GM19452 (cell line): ENCODE data around the gene C17orf67.

Experiments used
- ATAC-seq: cut with Tn5 transposase; IDR thresholded peaks from one replicate; pipeline ENCODE4 v1.9.1; 2021; ENCODE audit not compliant: unreplicated experiment

C17orf67 gene, protein sequence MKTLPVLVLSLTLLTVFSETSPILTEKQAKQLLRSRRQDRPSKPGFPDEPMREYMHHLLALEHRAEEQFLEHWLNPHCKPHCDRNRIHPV

DNA sequence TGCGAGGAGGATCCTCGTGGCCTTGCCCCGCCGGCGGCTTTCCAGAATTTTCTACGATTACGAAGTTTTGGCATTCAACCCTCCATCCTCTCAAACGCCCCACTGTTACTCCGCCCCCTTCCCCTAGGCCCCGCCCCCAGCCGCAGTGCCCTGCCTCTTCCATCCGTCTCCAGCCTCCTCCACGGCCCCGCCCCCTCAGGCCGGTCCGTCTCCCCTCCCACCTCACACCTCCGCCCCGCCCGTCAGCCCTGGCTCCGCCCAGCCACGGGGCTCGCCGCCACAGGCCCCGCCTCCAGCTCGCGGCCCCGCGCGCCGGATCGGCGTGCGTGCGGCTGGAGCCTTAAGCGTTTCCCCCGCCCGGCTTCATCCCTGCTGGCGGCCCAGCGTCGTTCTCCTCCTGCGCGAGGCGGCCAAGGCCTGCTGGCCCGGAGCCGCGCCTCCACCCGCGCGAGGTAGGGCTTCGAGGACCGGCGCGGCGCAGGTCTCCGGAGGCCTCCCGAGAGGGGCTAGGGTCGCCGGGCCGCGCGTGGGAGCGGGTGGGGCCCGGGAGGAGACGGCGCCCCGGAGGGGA is at the start of gene C17orf67, which contains the start of gene DGKE:
TSS of gene C17orf67 (minus strand) at position 112 of the 571 bp plus-strand sequence. CDS start 18,110 bp downstream, outside the sequence.
TSS of gene DGKE (plus strand) at position 343 of the 571 bp plus-strand sequence. CDS start 645 bp downstream, outside the sequence.
- ATAC-seq: peak; percentile 65

DNA sequence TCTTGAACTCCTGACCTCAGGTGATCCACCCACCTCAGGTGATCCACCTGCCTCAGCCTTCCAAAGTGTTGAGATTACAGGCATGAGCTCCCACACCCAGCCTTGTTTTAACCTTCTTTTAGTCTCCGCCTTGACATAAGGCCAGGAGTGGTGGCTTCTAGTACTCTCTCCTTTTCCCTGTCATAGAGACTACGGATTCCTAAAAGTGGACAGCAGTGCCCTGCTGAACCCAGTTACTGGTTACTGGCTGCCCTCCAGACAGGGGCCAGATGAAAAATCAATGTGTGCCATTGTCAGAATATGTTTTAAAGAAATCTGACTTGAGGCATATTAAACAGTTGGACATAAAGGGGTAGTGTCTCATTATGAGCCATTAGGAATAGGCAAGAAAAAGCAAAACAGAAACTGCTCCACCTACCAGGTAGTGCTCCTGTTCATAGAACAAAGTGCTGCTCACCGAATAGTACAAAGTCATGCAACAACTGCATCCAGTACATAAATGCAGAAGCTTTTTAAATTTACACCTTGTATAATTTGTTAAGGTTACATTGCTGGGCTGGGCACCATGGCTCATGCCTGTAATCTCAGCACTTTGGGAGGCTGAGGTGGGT is 48.1 kb upstream of the C17orf67 start:
- no peak for ATAC-seq

DNA sequence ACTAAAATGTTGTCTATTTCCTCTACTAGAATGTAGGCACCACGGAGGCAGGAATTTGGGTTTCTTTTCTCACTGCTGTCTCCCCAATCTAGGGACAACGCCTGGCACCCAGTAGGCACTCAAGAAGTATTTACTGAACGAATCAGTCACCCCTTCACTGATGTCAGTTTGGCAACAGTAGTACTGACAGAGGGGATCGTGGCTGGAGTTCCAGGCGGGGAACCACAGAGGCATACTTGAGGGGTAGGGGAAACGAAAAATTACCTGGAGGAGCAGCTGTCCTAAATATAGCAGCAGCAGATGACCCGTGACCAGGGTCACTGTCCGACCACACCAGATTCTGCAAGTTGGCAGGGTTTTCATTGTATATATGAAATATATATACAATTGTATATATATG is 46.9 kb upstream of the C17orf67 start:
- ATAC-seq: no peak

- no peak for ATAC-seq
Measured at GRCh38 chr17:56880133-56880532, 46.4 kb upstream of the C17orf67 start.

- ATAC-seq: no peak
Measured at GRCh38 chr17:56879280-56879679, 45.6 kb upstream of the C17orf67 start.

DNA sequence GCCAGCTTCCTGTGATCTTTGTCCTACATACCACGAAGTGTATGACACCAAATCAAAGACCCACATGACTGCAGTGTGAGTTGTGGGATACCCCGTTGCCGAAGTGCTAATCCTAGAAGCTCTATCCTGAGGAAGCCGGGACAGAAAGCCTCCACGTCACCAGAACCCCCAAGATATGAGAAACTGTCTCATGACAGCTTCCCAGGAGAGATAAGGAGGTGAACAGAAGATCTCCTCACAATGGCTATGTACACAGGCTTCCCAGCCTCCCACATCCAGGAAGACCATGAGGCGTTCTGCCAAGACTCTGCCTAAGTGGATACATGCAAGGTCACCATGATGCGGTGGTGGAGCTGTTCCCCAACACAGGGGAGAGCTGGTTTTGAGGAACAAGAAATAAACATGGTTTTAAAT is 43.1 kb upstream of the C17orf67 start:
- ATAC-seq: no peak

GRCh38 chr17:56870081-56870651 is 36.4 kb upstream of the C17orf67 start:
- peak; percentile 61 for ATAC-seq

- ATAC-seq: no peak
Measured at GRCh38 chr17:56868716-56869115, 35.0 kb upstream of the C17orf67 start.

DNA sequence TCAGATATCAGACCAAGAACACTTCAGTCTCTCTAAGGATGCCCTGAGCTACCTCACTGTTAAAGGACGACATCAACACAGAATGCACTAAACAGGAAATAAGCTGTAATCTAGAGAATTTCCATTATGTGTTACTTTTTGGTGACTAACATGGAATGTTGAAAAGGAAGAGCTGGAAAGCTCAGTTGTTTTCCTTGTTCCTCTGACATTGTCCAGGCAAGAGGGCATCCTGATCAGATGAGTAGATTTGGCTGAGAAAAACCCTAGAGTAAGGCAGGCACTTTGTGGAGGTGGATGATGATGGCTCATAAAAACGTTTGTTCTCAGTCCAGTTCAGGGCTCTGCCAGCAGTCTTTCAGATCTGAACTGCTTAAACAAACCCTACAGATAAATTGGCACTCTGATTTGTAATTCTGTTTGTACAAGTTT is 34.2 kb upstream of the C17orf67 start:
- ATAC-seq: no peak

- ATAC-seq: no peak
Measured at GRCh38 chr17:56866496-56866895, 32.8 kb upstream of the C17orf67 start.

GRCh38 chr17:56866076-56866475 is 32.4 kb upstream of the C17orf67 start:
- no peak for ATAC-seq

GRCh38 chr17:56863974-56864373 is 30.3 kb upstream of the C17orf67 start:
- no peak for ATAC-seq

- ATAC-seq: no peak
Measured at GRCh38 chr17:56861899-56862298, 28.2 kb upstream of the C17orf67 start.

- ATAC-seq: no peak
Measured at GRCh38 chr17:56851008-56851407, 17.3 kb upstream of the C17orf67 start.

GRCh38 chr17:56850591-56850990 is 16.9 kb upstream of the C17orf67 start:
- no peak for ATAC-seq

GRCh38 chr17:56849131-56849530 is 15.4 kb upstream of the C17orf67 start:
- ATAC-seq: no peak

- no peak for ATAC-seq
Measured at GRCh38 chr17:56847106-56847505, 13.4 kb upstream of the C17orf67 start.

- ATAC-seq: no peak
Measured at GRCh38 chr17:56845934-56846333, 12.2 kb upstream of the C17orf67 start.

DNA sequence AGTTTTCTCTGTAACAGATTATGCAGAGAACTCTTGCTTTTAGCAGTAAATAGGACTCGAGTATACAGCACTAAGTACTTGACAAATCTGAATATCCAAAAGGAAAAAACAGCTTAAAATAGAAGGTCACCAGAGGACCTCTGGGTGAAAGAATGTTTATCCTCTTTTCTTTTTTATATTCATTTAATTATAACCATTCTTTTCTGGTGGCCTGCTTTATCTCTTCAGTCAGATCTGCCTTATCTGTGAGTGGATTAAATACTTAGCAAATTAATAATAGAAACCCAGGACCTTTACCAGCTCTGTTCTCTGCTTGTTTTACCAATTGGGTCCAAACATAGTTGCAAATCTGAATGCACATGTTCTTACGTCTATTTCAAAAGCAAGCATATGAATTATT is 8.9 kb upstream of the C17orf67 start:
- no peak for ATAC-seq

DNA sequence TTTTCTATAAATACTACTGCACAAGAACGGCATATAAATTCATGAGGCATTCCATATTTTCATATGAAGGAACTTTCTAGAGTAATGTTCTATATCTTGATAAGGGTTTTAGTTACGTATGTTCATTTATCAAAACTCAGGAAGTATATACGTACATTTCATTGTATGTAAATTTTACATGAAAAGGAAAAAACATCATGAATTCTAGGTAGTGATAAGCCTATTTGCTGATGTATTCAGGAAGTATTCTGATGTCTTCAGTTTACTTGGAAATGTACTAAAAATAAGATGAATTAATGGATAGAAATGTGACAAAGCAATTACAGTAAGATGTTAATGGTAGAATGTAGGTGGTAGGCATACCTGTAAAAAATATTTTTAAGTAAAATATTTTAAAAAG is 5.0 kb upstream of the C17orf67 start:
- no peak for ATAC-seq

DNA sequence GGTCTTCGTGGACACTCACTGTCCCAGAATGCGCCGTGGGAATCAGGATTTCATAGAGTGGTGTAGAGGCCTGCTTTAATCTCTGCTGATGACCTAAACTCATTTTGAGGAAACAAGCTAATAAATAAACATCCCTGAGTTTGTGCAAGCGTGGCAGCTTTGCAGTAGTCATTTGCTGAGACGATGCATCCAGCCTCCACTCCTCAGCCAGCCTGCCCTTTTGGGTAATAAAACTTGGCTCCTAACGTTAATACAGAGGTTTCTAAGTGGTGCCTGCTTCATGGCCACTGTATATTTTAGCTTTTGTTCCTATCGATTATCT is 1.5 kb upstream of the C17orf67 start:
- ATAC-seq: no peak
